NCI-H1417 (cell line): ENCODE results near the gene GINM1.

ENCODE experiments used
- DNase-seq, 3 experiments: peaks; one replicate each; lab custom pipeline; 2025; lab: John Stamatoyannopoulos, UW

Gene GINM1

DNA sequence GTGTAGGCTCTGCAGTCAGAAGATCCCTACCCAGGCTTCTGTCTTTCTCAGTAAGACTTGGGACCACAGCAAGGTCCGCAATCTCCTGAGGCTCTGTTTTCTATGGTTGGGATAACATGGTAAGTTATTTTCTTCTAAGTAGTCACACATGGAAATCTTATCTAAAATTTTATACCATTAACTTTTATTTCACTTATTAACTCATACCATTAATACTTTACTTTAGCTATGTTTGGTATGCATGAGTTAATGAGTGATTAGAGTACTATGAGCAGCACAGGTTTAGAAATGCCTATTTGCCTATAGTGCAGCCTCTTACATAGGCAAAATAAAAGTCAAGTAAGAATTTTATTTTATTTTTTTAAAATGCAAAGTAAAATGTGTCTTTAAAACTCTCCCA is 27.2 kb downstream of the GINM1 start:
- DNase-seq: no peak

DNA sequence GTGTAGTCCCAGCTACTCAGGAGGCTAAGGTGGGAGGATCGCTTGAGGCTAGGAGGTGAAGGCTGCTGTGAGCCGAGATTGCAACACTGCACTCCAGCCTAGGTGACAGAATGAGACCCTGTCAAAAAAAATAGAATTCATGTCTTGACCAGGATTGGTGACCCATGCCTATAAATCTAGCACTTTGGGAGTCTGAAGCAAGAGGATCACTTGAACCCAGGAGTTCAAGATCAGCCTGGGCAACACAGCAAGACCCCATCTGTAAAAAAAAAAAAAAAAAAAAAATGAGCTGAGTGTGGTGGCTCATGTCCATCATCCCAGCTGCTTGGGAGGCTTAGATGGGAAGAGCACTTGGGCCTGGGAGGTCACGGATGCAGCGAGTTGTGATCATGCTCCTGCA is 34.3 kb downstream of the GINM1 start:
- DNase-seq: no peak

DNA sequence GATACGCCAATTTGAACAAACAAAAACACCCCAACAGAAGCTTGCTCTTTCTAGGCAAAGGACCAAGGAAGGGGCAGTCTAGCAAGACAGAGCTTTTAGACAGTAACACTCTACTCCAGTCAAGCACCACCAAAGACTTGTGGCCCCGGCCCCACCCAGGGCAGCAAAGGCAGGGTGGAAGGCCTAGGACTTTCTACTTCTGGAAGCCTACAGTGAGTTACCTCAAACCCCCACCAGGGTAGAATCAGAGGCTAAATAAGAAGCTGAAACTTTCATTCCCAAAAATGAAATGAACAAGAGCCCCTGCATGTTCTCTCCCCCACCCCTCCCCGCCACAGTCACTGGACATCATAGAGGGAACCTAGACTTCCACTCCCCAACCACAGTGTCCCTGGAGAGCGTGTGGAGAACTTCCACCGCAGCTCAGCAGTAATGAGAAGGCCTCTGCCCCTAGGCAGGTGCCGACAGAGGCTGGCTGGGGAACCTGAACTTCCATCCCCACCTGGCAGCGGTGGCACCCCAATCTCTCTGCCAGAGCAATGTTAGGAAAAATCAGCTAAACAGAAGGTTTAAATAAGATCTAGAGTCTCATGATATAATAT is 42.3 kb downstream of the GINM1 start:
- no peak for DNase-seq

DNA sequence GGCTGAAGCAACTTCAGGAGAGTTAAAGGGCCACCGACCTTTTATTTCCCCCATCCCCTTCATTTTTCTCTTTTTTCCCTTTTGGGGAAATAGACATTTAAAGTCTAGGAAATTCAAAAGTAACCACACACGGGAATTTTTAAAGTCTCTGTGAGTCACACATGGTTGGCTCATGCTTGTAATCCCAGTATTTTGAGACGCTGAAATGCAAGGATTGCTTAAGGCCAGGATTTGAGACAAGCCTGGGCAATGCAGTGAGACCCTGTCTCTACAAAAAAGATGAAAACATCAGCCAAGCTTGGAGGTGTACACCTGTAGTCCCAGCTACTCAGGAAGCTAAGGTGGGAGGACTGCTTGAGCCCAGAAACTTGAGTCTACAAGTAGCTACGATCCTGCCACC is 48.2 kb downstream of the GINM1 start:
- no peak for DNase-seq

DNA sequence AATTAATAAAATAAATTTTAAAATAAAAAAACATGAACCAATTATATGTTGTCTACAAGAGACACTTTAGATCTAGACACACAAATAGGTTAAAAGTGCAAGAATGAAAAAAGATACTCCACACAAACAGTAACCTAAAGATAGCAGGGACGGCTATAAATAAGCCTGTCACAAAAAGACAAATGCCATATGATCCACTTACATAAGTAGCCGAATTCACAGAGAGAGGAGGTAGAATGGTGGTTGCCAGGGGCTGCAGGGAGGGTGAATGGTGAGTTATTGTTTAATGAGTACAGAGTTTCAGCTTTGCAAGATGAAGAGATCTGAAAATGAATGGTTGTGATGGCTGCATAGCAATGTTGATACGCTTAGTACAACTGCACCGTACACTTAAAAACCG is 49.6 kb downstream of the GINM1 start:
- DNase-seq: peak in 1 of 3 experiments; percentile 54

DNA sequence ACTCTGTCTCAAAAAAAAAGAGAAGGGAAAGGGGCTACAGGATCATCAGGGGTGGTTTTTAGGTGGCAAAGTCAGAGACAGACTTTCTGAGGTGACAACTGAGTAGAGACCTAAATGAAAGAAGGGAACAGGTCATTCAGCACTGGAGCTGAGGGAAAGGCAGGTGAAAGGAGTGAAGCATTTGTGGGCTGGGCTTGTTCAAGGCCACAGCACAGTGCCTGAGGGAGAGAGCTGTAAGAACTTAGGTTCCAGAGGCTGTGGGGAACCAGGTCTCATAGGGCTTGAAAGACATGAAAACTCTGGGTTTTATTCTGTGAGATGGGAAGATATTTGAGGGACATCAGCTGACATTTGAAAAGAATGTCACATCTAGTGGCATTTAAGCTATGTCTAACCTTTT is 61.5 kb downstream of the GINM1 start:
- no peak for DNase-seq

DNA sequence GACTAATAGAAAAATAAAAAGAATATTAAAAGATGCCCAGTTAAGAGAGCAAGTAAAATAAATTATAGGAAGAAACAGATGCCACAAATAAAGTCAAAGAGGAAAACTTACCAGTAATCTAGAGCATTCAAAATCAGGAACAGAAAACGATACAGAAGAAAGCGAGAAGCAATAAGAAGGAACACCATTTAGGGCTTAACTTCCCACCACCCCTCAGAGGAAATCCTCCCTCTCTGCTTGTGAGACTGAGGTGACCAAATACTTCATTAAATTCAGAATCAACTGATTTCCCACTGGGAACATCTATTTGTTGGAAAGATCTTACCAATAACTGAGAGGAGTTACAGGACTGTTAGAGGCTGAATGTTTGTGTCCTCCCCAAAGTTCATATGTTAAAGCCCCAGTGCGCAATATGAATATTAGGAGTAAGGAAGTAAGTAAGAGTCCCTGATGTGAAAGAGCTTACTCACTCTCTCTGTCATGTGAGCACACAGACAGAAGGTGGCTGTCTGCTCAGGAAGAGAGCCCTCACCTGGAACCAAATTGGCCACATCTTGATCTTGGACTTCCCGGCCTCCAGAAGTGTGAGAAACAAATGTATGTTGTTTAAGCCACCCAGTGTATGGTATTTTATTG is 62.8 kb downstream of the GINM1 start:
- no peak for DNase-seq

DNA sequence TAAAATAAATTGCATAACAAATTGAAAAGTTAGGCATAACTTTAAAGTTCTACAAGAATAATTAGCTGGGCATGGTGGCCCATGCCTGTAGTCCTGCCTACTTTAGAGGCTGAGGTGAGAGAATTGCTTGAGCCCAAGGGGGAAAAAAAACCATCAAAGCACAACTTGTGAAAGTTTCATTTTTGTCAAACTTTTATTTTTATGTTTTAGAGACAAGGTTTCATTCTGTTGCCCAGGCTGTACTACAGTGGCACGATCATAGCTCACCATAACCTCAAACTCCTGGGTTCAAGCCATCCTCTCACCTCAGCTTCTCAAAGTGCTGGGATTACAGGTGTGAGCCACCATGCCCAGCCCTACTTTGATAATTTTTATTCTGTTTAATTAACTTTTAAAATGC is 68.1 kb downstream of the GINM1 start:
- no peak for DNase-seq

DNA sequence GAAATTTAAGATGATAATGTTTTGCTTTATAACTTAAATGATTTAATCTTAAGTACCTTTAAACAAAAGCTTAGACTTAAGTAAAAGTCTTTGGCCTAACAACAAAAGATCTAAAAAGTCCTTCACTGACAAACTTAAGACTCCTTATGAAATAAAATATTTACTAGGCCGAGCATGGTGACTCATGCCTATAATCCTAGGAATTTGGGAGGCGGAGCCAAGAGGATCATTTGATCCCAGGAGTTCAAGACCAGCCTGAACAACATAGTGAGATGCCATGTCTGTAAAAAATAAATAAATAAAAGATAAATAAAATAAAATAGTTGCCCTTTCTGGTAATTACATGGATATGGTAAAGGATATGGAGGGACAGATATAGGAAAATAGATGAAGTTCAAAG is 69.9 kb downstream of the GINM1 start:
- no peak for DNase-seq
